ENCODE results near the gene ZDHHC23. TPM values are rescaled to one million over a fixed set of nuclear protein-coding genes. Genes with fewer than 3 reads are reported as not detected.

Gene ZDHHC23
- total and polyA plus RNA-seq, 10 of the 15 experiments (the other 5 are each of a cell fraction or from before 2014, with no cell fraction given): 0.79 to 4.6 (median 2.9) TPM

DNA sequence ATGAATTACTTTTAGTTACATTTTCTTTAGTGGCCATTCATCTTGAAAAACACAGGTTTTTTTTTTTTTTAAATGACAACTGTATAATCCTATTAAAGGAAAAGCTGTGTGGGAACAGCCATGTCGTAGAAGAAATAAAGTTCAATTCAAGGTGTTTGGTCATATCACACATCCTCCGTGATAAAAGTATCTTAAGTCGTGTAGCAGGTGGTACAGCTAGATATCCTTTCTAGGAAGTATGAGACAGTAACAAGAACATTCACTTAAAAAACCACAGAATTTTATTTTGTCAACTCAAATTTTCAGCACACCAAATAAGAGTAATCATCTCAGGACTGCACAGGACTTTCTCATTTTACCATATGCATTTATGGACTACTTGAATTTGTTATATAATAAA, 16.1 kb downstream of the ZDHHC23 start:
- no peak overlapping the region for H3K27ac ChIP-seq (ENCODE audit: control insufficient read depth, insufficient read depth)
- WGBS (ENCODE audit: insufficient coverage, insufficient replicate concordance, low lambda C conversion rate, missing lambda C conversion rate): 47% methylated on average over 3 of the region's 3 CpGs
- no peaks in the 10 kb centered on the region for H3K36me3 ChIP-seq (ENCODE audit: control insufficient read depth in 2 of 2, insufficient read depth in 2 of 2, low read length in 1 of 2)
- H3K27me3 ChIP-seq (replicated peaks in 1 of 2; ENCODE audit: control insufficient read depth in 2 of 2, insufficient read depth in 2 of 2, low read length in 1 of 2): no peaks in the 10 kb centered on the region
- H3K4me1 ChIP-seq (ENCODE audit: control insufficient read depth, insufficient read depth, low read length): no peaks in the 10 kb centered on the region
- no peak overlapping the region for H3K4me3 ChIP-seq
- no peak for DNase-seq (ENCODE audit: low read depth, low spot score)
- no peaks in the 10 kb centered on the region for H4K20me1 ChIP-seq (ENCODE audit: control insufficient read depth, insufficient read depth)
- in situ Hi-C loops (cut with MboI): no loop called here
- BruUV-seq (replicated peaks): no TSS peak
- H3K9ac ChIP-seq (ENCODE audit: control insufficient read depth, insufficient read depth, low read length): no peak overlapping the region
- CTCF ChIA-PET: no interaction called here
- no peak overlapping the region for H3K4me2 ChIP-seq (ENCODE audit: control insufficient read depth, insufficient read depth)
- intact Hi-C loops (cut with micrococcal nuclease; ENCODE audit: unreplicated experiment): no loop called here
- H3K9me3 ChIP-seq (replicated peaks; ENCODE audit: control insufficient read depth, insufficient read depth, low read length): no peaks in the 10 kb centered on the region
- H2AFZ ChIP-seq (ENCODE audit: control insufficient read depth, low read depth, low read length): no peak overlapping the region
- no peak for ATAC-seq
- RAD21 ChIA-PET (ENCODE audit: unreplicated experiment): interaction anchor here (0.7 kb wide), 1 partner anchor 861 kb away, joined by 3 read pairs; no protein-coding TSS in a partner anchor
- H3K79me2 ChIP-seq (ENCODE audit: control insufficient read depth, insufficient read depth, low read length): no peaks in the 10 kb centered on the region
- no peak for FAIRE-seq
- TF ChIP-seq NFYB (IDR thresholded peaks at IDR 0.05; ENCODE audit: insufficient read depth, low read depth, low read length) (no peak), CEBPB (IDR thresholded peaks at IDR 0.05; ENCODE audit: borderline replicate concordance in 1 of 2, low read depth in 2 of 2, low read length in 2 of 2) (no peak), YY1 (IDR thresholded peaks at IDR 0.05; ENCODE audit: low read depth, low read length) (no peak), RAD51 (IDR thresholded peaks at IDR 0.05) (no peak), ZSCAN29 (IDR thresholded peaks at IDR 0.05) (no peak), MYC (IDR thresholded peaks at IDR 0.05; ENCODE audit: insufficient read depth, insufficient read length, insufficient replicate concordance, low read length, severe bottlenecking) (no peak), NRF1 (conservative IDR thresholded peaks at IDR 0.05; ENCODE audit: low read depth, low read length) (no peak)
- SMC1A ChIA-PET (ENCODE audit: uncharacterized antibody, unreplicated experiment): interaction anchor here (1.4 kb wide), 1 partner anchor 11 kb away, joined by 3 read pairs; no protein-coding TSS in a partner anchor
- POLR2A ChIA-PET: no interaction called here

DNA sequence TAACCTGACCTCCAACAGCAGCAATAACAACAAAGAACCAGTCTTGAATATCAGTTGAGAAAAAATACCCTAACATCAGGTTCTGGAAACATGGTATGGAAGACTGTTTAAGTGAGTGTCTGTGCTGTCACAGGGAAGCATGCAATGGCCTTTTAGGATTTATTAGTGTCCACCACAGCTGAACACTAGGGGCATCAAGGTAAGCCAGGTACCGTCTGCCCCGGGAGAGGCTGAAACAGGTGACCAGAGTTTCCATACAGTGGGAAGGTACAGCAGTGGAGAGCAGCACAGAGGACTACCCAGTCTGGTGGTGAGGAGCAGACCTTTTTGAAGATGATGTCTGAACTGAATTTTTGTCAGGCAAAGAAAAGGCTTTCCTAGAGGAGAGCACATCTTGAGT, 18.4 kb downstream of the ZDHHC23 start:
- Histone ChIP-seq H3K9ac (ENCODE audit: control insufficient read depth, insufficient read depth, low read length) (no peak overlapping the region), H3K4me3 (no peak overlapping the region), H3K4me2 (ENCODE audit: control insufficient read depth, insufficient read depth) (no peak overlapping the region), H4K20me1 (ENCODE audit: control insufficient read depth, insufficient read depth) (no peaks in the 10 kb centered on the region), H3K4me1 (ENCODE audit: control insufficient read depth, insufficient read depth, low read length) (no peaks in the 10 kb centered on the region), H3K36me3 (ENCODE audit: control insufficient read depth in 2 of 2, insufficient read depth in 2 of 2, low read length in 1 of 2) (no peaks in the 10 kb centered on the region), H3K27me3 (replicated peaks in 1 of 2; ENCODE audit: control insufficient read depth in 2 of 2, insufficient read depth in 2 of 2, low read length in 1 of 2) (no peaks in the 10 kb centered on the region), H2AFZ (ENCODE audit: control insufficient read depth, low read depth, low read length) (no peak overlapping the region), H3K79me2 (ENCODE audit: control insufficient read depth, insufficient read depth, low read length) (no peaks in the 10 kb centered on the region), H3K27ac (ENCODE audit: control insufficient read depth, insufficient read depth) (no peak overlapping the region), H3K9me3 (replicated peaks; ENCODE audit: control insufficient read depth, insufficient read depth, low read length) (no peaks in the 10 kb centered on the region)
- WGBS (ENCODE audit: insufficient coverage, insufficient replicate concordance, low lambda C conversion rate, missing lambda C conversion rate): 100% methylated on average over 2 of the region's 2 CpGs
- FAIRE-seq (no peak), DNase-seq (ENCODE audit: low read depth, low spot score) (no peak), ATAC-seq (no peak)
- no TSS peak for BruUV-seq (replicated peaks)
- POLR2A ChIA-PET: interaction anchor here (0.6 kb wide), 1 partner anchor 17 kb away, joined by 3 read pairs; no protein-coding TSS in a partner anchor
- SMC1A ChIA-PET (ENCODE audit: uncharacterized antibody, unreplicated experiment): no interaction called here
- intact Hi-C loops (cut with micrococcal nuclease; ENCODE audit: unreplicated experiment) (no loop called here), in situ Hi-C loops (cut with MboI) (no loop called here)
- TF ChIP-seq MYB (IDR thresholded peaks at IDR 0.05; ENCODE audit: borderline replicate concordance, low read depth, low read length) (no peak), SPI1 (IDR thresholded peaks at IDR 0.05; ENCODE audit: borderline replicate concordance, insufficient read depth, low read depth, low read length) (no peak)
- CTCF ChIA-PET: no interaction called here
- RAD21 ChIA-PET (ENCODE audit: unreplicated experiment): no interaction called here
